Measurements from ENCODE around the gene SPPL3.

Gene SPPL3

DNA sequence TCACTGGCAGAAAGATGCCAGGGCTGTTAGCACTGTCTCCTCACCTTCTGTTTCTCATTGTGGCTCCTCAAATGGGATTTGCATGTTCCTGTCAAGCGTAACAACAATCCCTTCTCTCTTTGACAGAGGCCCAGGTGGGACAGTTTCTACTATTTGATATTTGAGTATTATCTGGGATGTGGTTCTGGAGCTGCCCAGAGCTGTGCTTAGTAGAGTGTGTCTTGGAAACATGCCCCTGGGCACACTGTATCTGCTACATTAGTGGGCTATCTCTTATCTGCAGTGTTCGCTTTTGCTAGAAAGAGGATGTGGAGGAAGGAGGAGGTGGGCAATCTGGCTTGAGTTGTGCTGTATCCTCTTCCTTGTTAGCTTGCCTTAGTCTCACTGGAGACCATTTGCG lies 182.3 kb downstream of the SPPL3 start:
- no peak for DNase-seq (ENCODE audit: low read depth)

DNA sequence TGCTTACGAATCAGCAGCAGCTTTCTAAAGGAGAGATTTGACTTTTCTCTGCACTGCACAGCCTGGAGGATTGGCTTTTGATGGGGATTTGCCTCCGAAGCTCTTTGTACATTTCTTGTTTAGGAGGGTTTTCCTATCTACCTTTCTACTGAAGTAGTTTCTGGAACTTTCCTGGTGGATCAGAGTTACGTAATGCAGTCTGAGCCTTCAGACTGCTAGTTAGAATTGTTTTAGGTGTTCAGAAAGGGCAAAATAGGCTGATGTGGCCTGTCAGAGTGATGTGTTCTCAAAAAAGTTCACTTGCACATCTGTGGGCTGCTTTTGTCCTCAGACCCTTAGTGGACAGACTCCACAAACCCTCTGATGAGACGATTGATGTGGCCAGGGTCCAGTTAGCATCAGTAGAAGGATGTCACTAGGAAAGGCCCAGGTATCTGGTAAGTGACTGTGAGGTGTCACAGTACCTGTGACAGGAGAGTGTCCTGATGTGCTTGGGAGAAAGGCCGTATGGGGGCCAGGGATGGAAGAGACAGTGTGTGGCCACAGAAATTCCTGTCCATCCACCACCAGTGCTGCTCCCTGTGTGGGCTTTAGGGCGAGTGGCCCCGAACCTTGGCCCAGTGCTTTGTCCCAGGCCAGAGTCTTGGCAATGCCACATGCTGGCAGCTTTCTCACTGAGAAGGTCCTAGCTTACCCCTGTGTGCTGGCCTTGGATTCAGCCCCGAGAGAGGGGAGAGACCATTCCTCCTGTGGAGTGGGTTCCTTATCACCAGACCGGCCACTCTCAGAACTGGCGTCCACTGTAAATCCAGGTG lies 183.0 kb downstream of the SPPL3 start:
- no peak for DNase-seq (ENCODE audit: low read depth)

DNA sequence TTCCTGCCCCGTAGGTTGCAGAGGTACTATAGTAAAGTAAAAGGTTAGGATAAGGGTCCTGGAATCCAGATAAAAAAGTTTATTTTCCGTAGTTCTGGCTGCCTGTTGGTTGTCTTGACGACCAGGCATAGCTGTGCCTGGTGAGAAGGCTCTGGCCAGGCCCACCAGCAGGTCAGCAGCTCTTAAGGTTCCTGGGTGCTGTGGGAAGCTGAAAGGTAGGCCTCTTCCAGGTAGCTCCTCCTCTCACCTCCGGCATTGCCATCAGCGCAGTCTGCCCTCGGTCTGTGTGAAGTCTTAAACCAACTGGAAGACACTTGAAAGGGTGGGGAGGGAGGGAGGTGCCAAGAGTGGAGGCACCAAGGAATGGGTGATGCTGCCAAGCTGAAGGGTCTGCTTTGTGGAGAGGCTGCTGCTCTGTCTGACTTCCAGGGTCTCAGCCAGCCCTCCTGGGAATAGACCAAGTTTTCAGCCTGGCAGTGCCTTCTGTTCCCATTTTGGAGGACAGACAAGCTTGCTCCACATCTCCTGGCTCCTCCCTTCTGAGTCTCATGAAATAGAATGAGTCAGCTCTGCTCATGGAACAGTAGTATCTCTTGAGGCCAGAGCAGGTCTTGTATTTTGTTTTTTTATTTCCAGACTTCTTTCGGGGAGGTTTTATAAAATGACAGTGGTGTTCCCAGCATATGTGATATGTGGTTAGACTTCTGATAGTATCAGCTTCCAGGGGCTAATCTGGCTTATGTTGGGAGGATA lies 183.7 kb downstream of the SPPL3 start:
- no peak for DNase-seq (ENCODE audit: low read depth)

DNA sequence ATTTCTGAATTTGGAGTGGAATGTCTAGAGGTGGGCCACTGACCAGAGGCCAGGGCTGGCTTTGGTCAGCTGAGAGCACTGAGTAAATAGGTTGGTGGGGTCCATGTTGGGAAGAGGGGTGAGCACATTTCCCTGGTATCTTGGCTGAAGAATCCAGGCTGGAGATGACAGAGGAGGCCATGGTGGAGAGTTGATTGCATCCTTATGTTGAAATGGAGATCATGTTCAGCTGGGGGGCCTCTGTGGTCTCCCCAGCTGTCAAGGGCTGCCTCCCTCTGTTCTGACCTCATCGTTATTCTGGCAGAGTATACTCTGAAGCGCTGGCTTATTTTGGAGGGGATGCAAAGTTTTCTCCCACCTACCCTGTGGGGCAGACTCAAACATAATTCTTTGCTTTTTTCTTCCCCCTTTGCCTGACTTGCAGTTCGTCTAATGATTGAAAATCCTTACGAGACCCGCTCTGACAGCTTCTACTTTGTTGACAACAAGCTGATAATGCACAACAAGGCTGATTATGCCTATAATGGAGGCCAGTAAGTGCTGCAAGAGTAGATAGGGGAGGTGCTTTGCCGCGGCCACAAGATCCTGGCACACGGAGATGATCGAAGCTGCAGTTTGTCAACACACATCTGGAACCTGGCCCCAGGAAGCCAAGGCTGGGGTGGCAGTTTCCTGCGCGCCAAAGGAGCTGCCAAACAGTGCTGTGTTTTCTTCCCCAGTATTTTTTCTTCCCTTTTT lies 184.5 kb downstream of the SPPL3 start:
- no peak for DNase-seq (ENCODE audit: low read depth)

DNA sequence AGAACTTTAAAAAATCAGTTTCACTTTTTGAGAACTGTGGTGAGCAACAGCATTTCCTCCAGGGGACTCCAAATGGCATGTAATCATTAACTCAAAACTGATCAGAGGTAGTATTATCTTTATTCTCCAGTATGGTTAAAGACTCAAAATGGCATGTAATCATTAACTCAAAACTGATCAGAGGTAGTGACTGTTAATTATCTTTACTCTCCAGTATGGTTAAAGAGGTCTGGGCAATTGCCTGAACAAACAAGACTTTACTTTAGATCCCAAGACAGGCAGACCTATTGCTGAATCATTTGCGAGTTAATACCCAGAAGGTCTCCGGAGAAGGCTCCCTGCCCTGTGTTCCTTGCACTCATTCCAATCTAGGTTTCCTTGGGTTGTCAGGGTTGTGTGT lies 185.1 kb downstream of the SPPL3 start:
- DNase-seq (ENCODE audit: low read depth) = no peak

DNA sequence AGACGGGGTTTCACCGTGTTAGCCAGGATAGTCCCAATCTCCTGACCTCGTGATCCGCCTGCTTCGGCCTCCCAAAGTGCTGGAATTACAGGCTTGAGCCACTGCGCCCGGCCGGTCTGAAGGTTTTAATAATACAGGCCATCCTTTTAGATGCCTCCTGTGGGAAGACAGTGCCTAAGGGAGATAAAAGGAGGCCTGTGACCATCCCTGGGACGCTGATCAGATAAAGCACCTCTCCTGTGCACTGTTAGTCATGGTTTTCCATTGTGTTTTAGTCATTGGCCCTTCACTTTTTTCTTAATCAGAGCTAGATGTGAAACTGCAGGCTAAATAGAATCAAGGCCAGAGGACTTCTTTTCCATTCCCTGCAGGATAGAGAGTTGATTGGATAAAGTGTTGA lies 186.1 kb downstream of the SPPL3 start:
- DNase-seq (ENCODE audit: low read depth) = no peak

DNA sequence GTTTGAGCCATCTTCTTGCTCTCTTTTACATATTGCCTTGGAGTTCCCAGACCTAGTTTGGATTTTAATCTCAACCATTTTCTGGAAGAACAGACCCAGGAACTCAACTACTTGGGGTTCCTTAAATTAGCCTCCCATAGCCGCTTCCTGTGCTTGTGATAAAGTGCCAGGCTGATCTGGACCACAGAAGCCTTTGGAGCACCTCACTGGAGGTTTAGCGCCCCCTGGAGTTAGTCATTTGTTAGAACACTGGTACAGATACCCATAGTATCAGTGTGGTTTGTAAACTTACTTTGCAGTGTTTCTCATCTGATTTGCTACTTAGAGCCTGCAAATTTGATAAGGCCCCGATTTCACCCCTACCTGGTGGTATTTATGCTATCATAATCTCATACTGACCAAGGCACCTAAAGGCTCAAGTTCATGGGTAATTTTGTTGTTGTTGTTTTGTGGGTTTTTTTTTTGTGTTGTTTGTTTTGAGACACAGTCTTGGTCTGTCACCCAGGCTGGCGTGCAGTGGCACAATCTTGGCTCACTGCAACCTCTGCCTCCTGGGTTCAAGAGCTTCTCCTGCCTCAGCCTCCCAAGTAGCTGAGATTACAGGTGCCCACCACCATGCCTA lies 190.2 kb downstream of the SPPL3 start:
- DNase-seq (ENCODE audit: low read depth) = peak; percentile 40

DNA sequence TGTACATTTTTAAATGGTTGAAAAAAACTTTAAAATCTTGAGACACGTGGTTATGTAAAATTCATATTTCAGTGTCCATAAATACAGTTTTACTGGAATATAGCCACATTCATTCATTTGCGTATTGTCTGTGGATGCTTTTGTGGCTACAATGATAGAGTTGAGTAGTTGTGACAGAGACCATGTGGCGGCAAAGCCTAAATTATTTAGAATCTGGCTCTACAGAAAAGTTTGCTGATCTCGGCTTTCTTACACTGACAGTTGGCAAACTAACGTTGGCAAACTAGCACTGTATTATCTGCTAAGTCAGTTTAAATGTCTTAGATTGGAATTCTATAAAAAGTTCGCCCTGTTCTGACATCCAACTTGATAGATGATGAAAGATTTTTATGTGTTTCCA lies 191.5 kb downstream of the SPPL3 start:
- no peak for DNase-seq (ENCODE audit: low read depth)

Data from stimulated activated CD8-positive, alpha-beta memory T cell treated with anti-CD3 and anti-CD28 coated beads, Interleukin-7, amount 100 ng/mL, for 24 hours (primary cell).